ENCODE measurements around the gene NRXN2.

The NRXN2 gene

GRCh38 chr11:64723117-64723906 lies at the start of gene NRXN2:
Gene NRXN2 (minus strand): TSS chr11:64723197. CDS start chr11:64713699, 9,498 bp downstream.
- DNase-seq (ENCODE audit: low read depth): peak; percentile 82

GRCh38 chr11:64772303-64773018 lies 49.5 kb upstream of the NRXN2 start:
- no peak for DNase-seq (ENCODE audit: low read depth)

GRCh38 chr11:64771861-64772260 lies 48.9 kb upstream of the NRXN2 start:
- DNase-seq (ENCODE audit: low read depth): no peak

- no peak for DNase-seq (ENCODE audit: low read depth)
Observed at GRCh38 chr11:64770120-64770519, 47.1 kb upstream of the NRXN2 start.

- no peak for DNase-seq (ENCODE audit: low read depth)
Observed at GRCh38 chr11:64769283-64769682, 46.3 kb upstream of the NRXN2 start.

- DNase-seq (ENCODE audit: low read depth): no peak
Observed at GRCh38 chr11:64768300-64768694, 45.3 kb upstream of the NRXN2 start.

- DNase-seq (ENCODE audit: low read depth): peak; percentile 54
Observed at GRCh38 chr11:64767344-64768299, 44.6 kb upstream of the NRXN2 start.

GRCh38 chr11:64766881-64767280 lies 43.9 kb upstream of the NRXN2 start:
- DNase-seq (ENCODE audit: low read depth): no peak

GRCh38 chr11:64765851-64766665 lies 43.1 kb upstream of the NRXN2 start:
- no peak for DNase-seq (ENCODE audit: low read depth)

GRCh38 chr11:64765291-64765850 lies 42.4 kb upstream of the NRXN2 start:
- DNase-seq (ENCODE audit: low read depth): no peak

- DNase-seq (ENCODE audit: low read depth): no peak
Observed at GRCh38 chr11:64764753-64765152, 41.8 kb upstream of the NRXN2 start.

GRCh38 chr11:64764040-64764611 lies 41.1 kb upstream of the NRXN2 start:
- DNase-seq (ENCODE audit: low read depth): peak; percentile 56

- no peak for DNase-seq (ENCODE audit: low read depth)
Observed at GRCh38 chr11:64763526-64764039, 40.6 kb upstream of the NRXN2 start.

GRCh38 chr11:64762674-64763525 lies 39.9 kb upstream of the NRXN2 start:
- DNase-seq (ENCODE audit: low read depth): no peak

- no peak for DNase-seq (ENCODE audit: low read depth)
Observed at GRCh38 chr11:64762277-64762673, 39.3 kb upstream of the NRXN2 start.

- no peak for DNase-seq (ENCODE audit: low read depth)
Observed at GRCh38 chr11:64760759-64761420, 37.9 kb upstream of the NRXN2 start.

- DNase-seq (ENCODE audit: low read depth): no peak
Observed at GRCh38 chr11:64759722-64760719, 37.0 kb upstream of the NRXN2 start, which contains the start of gene PYGM. Gene PYGM (minus strand): TSS chr11:64759974. CDS start chr11:64759898, 76 bp downstream.
